ENCODE results near the gene CD300C.
"Not testable (repeated sequence)": the region's sequence is repeated elsewhere in the genome, so short reads cannot be mapped to it uniquely, and the experiment has no call there.

CD300C gene

DNA sequence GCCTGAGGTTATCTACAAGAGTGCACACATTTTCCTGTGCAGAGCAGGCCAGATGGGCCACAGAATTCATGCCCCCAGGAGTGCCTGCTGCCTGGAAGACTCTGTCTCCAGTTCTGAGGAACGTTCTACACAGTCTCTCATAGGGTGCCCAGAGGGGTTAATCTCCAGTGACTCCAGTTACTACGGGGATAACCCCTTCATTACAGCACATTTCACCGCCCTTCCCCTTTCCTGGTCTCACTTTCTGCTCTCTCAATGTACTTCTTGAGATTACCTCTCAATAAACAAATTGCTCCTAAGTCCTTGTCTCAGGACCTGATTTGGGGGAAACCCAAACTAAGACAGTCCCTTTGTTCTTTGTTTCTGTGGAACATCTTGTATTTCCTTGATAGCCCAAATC, 15.7 kb upstream of the CD300C start:
- no peak for DNase-seq

DNA sequence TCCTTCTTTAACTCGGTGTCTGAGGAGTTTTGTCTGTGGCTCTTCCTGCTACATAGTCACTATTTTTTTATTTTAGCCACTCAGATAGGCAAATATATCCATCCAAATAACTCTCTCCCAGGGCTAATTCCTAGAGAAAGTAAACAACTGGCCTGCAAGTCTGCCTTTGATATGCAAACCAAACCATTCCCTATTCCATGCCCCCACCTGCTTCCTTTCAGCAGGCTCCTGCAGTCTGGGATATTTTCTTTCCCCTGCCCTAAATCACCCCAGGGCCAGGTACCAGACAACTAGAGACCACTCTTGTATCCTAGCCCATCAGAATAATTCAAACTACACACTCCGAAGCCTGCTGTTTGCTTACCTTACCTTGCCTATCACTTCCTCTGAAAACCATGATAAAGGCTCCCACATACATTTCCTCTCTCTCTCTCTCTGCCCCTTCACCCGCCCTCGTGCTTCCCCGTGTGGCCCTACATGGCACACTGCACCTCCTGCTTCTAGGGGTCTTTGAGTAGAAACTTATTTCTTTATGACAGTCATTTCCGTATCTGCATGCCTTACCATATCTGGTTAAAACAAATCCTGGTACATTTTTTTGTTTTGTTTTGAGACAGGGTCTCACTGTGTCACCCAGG, 13.1 kb upstream of the CD300C start:
- no peak for DNase-seq

DNA sequence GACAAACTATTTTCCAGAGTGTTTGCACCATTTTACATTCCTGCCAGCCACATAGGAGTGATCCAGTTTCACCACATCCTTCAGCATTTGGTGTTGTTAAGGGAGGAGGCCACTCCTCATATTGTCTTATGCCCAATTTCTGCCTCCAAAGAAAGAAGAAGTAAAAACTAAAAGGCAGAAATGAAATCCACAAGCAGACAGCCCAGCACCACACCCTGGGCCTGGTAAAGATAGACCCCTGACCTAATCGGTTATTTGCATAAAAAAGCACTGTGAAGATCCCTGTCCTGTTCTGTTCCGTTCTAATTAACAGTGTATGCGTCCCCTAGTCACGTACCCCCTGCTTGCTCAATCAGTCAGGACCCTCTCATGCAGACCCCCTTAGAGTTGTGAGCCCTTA, 12.5 kb upstream of the CD300C start:
- not testable (repeated sequence) for DNase-seq

DNA sequence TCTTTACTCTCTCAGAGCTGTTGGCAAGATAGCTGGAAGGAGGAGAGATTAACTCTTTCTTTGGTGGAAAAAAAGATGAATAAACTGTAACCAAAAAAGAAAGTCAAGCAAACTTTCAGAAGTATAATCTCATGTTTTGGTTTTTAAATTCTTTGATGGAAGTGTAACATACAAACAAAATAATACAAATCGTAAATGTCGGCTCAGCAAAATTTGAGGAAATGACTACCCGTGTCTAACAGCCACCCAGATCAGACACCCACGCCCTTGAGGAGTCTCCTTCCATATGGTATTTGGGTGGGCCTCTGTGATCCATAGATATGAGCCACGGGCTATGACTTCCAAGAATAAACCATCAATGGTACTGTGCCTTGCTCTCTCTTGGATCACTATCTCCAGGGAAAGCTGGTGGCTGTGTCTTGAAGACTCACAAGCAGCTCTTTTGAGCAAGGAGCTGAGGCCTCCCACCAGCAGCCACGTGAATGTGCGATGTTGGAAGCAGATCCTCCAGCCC, 9.6 kb upstream of the CD300C start:
- no peak for DNase-seq

DNA sequence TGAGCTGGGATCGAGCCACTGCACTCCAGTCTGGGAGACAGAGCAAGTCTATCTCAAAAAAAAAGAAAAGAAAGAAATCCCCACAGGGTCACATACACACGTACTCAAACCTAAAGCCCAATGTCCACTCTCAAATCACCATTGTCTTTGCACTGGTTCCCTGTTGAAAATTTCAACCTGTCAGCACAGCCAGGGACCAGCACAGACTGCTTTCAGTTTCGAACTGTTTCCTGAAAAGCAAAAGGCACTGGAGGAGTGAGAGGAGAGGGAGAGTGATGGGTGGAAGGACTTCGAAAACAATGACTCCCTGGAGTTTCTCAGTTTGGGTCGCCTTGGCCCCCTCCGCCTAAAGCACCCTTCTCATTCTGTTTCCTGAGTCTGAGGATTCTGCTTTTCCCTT, 9.0 kb upstream of the CD300C start:
- DNase-seq, result no peak

DNA sequence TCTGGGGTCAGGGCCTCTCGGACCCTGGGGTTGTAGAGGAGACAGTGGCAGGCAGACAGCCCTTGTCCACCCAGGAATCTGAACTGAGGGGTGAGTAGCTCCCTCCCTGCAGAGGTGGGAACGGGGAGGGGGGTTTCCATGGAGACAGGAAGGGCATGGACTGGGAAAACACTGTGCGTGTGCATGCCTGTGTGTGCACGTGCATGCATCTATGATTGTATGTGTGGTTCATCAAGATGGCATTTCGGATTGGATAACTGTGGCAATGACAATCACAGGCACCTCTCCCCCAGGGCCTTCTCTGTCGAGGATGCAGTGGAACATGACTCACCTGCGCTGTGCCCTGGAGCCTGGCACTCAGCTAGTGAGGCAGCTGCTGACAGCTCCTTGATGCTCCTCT, 6.1 kb upstream of the CD300C start:
- no peak for DNase-seq

DNA sequence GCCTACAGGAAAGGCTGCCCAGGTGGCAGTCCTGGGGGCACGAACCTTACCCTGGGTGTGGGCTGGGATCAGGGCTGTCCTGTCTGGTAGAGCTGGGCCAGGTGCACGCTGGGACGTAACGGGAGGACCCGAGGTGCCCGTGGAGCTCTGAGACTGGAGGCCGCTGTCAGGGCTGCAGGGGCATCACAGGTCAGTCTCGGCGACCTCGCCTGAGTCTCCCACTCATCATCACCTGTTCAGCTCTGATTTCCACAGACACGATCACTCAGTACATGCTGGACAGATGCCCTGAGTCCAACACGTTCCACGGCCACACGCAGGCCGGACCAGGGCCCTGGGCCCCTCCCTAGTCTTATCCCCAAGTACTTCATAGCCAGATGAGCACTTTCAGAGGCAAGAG, 4.7 kb upstream of the CD300C start:
- no peak for DNase-seq

DNA sequence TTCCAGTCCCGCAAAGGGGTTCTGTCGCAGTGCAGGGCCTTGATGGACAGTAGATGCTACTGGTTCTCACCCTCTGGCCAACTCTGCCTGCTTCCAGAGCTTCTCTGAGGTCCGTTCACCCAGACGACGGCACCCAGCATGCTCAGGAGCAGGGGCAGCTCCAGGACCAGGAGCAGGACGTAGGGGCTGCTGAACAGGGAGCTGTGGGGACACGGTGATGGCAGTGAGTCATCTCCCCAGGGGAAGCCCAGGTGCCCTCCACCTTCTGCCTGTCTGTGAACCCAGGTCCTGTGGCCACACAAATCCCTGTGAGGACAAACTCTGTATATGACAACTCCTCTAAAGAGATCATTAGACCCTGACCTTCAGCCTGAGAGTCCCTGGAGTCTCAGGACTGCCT, 3.4 kb upstream of the CD300C start:
- no peak for DNase-seq

DNA sequence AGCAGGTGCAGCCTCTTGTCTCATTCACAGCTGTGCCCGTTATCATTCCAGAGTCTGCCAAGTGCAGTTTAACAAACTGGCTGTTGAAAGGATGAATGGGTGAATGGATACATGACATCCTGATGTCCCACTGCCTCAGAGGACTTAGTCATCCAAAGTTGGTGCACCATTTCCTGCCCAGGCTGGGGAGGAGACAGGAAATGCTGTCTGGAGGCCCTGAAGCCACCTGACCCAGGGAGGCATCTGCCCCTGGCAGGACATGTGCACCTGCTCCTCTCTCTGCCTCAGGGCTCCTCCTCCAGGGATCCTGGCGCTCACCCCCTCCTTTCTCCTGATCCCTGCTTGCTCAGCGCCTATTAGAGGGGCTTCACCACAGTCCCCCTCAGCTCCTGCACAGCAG, 1.8 kb upstream of the CD300C start:
- peak; percentile 47 for DNase-seq

DNA sequence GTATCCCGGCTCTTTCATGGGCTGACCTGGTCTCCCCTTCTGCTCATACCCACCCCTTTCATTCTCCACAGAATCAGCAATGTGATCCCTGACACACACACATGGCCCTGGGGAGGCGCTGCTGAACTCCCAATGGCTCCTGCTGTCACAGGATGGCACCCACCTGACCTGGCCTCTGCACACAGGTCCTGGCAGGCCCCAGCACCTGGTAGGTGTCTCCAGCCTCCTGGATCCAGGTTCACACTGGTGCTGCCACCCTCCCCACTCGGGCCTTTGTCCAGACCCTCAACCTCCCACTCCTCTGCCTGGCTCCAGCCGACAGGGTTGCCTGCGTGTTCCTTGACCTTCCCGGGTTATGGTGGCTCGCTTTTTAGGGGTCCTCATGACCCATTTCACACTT, 1.3 kb upstream of the CD300C start:
- no peak for DNase-seq

DNA sequence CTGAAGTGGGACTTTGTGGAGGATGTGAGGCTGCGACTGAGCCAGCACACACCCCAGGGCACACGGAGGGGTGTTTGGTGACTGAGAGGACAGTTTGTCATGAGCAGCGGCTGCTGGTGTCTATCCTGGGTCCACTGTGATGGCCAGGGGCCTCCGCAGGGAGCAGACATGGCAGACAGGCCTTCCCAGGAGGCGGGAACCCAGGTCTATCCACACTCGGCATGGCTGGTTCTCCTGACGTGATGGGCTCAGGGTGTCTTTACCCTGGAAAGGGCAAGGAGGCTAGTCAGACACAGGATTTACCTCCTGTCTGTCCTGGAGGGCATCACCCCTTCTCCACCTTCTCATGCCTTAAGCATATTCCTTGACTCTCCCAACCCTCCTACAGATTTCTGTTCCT, 671 bp upstream of the CD300C start:
- DNase-seq, result no peak

DNA sequence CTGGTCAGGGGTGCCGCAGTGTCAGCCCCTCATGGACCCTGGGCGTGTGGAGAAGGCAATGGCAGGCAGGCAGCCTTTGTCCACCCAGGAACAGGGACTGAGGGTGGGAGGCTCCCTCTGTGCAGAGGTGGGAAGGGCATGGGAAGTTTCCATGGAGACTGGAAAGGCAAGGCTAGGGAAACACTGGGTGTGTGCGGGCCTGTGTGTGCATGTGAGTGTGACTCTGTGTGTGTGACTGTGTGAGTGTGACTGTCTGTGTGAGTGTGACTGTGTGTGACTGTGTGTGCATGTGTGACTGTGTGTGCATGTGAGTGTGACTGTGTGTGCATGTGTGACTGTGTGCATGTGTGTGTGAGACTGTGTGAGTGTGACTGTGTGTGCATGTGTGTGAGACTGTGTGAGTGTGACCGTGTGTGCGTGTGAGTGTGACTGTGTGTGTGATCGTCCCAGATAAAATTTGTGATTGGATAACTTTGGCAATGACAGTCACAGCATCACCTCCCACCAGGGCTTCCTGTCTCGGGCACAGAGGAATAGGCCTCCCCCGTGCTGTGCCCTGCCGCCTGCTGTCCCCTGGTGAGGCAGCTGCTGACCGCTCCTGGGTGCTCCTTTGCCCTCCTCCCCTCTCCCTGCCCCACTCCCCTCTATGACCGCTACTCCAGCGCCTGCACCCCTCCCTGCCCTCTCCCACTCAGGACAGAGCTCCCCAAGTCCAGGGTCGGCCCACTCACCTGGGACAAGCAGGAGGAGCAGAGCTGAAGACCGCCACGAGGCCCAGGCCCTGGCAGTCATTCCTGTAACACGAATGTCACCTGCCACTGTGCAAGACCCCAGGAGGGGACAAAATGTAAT, 698 bp downstream of the CD300C start:
- DNase-seq, result no peak

DNA sequence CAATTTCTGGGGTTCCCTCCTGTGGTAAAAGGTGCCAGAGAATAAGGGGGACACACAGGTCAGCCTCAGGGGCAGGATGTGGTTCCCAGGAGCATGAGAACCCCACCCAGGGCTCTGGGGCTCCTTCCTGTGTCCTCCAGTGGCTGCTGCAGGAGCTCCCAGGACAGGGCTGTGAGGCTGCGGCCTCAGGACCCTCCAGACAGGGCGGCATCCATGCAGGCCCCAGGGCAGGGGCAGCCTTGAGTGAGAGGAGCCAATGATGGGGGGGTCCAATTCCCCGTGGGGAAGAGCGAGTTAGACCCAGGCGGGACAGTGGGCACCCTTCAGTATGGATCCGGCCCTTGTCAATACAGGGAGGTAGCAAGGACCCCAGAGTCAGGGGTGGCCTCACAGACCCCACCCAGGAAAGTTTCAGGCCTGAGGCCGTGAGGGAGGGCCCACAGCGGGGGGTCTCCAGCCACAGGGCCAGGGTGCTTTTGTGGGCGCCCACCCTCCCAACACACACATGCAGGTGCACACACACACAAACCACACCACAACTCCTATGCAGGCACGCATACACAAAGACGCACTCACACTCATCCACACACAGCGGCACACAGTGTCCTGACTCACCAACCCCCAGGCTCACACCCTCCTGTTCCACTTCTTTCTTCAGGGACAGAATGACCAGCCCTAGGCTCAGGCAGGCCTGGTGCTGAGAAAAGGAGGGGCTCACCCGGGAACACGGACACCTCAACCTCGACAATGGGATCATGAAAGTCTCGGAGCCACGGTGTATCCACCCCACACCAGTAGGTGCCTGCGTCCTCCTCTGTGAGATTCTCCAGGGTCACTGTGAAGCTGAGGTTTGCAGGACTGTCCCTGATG, 1.8 kb downstream of the CD300C start:
- no peak for DNase-seq

DNA sequence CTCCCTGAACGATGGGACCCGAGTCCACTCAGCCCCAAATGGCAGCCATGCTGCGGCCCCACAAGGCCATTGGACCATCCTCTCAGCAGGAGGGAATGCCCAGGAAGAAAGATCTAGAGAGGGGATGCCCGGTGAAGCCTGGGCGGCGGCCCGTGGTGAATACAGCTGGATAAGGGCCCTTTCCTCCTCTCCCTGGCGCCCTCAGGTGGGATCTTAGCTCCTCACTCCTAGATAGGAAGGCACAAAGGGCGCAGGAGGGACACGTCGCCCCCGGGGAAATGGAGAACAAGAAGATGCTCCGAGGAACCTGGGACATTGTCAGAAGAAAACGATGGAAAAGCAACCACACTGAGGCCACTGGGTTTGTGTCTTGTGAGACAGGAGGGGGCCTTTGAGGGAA, 2.5 kb downstream of the CD300C start:
- no peak for DNase-seq

DNA sequence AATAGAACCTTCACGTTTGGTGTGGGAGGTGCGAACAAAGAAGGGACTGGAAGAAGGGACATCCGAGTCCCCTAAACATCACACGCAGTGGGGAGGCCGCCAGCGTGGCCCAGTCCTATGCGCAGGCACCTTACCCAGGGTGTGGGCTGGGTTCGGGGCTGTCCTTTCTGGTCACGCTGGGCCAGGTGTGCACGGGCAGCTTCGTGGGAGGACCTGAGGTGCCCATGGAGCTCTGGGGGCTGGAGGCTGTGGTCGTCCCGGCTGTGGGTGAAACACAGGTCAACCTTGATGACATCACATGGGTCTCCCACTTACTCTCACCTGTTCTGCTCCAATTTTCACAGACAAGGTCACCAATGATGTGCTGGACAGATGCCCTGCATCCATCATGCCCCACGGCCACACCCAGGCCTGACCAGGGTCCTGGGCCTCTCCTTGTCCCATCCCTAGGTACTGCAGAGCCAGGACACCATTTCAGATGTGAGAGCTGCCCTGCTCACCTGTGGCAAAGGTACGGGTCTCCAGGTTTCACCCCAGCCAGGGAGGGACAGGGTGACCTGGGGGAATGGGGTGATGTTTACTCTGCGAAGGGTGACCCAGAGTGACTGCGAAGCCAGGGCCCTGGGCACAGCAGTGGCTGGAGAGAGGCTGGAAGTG, 3.1 kb downstream of the CD300C start:
- no peak for DNase-seq

DNA sequence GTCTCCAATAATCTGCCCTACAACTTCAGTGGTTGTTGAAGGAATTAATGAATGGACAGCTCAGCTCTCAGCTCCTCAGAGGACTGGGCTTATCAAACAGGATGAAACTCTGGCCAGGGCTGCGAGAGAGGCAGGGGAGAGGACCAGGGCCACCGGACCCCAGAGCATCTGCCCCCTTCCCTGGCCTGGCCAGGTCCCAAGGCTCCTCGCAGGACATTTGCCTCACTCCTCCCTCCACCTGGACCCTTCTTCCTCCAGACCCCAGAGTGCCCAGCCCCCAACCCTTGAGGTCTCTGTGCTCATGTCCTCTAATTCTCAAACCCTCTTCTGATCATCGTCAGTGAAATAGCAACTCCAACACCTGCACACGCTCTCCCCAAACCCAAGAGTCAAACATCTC, 3.7 kb downstream of the CD300C start:
- no peak for DNase-seq

DNA sequence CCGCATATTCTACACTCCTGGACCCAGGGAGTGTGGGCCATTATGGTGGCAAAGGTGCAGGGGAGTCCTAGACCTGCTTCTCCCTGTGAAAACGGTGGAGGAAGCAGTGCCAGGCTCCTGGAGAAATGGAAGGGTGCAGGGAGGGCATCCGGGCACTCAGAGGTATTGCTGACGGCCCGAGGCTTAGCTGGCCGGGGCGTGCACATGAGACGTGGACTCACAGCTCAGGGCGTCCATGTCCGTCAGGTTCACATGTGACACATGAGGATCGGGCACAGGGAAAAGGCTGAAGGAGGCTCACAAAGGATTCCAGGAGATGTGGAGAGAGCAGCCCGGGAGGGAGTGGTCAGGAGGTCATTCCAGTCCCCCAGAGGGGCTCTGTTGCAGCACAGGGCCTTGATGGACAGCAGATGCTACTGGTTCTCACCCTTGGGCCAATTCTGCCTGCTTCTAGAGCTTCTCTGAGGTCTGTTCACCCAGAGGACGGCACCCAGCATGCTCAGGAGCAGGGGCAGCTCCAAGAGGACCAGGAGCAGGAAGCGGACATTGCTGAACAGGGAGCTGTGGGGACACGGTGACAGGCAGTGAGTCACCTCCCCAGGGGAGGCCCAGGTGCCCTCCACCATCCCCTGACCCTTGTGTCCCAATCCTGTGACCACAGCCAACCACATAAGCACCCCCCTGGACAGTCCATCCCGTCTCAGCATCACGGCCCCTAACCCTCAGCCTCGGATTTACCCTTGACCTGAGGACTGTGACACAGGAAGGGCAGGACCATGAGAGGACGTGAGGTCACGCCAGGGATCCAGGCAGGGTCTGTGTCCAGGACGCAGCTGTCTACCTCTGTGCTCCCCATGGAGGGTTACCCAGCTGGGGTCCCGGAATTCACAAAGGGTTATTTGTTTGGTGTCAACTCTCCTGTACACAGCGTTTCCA, 4.5 kb downstream of the CD300C start:
- no peak for DNase-seq

DNA sequence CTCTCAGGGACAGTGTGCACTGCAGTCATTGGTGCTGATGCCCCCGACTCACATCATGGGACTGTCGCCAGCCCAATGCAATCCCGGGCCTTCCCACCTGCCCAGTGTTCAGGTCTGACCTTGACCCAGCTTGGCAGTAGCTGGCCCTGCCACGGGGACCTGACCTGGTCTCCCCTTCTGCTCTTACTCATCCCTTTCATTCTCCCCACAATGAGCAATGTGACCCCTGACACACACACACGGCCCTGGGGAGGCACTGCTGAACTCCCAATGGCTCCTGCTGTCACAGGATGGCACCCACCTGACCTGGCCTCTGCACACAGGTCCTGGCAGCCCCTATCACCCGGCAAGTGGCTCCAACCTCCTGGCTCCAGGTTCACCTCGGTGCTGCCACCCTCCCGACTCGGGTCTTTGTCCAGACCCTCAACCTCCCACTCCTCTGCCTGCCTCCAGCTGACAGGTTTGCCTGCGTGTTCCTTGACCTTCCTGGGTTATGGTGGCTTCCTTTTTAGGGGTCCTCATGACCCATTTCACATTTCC, 6.6 kb downstream of the CD300C start:
- no peak for DNase-seq

DNA sequence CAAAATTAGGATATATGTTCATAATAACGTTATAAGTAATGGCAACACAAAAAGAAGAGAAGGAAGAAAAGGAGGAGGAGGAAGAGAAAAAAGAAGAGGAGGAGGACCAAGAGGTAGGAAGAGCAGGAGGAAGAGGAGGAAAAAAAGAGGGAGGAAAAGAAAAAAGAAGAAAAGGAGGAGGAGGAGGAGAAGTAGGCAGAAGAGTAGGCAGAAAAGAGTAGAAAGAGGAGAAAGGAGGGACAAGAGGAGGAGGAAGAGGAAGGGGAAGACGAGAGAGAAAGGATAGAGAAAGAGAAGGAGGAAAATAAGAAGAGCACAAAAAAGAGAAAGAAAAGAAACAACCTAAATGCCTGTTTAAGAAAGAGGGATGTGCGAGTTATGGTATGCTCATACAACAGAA, 9.0 kb downstream of the CD300C start:
- no peak for DNase-seq

DNA sequence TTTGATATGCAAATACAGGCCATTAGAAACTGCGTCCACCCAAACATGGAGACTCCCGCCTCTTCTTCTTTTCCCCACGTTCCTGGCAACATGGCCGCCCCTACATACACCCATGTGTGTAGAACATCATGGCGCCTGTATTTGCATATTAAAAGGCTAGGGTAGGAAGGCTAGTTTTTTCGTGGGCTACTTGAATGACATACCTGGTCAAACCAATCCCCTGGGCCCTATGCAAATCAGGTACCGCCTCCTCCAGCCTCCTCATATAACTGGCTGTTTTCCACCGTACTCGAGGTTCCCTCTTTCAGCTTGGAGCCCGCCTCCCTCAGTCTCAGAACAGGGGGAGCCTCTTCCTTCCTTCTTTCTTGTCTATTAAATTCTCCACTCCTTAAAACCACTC, 13.8 kb downstream of the CD300C start:
- DNase-seq, result no peak

DNA sequence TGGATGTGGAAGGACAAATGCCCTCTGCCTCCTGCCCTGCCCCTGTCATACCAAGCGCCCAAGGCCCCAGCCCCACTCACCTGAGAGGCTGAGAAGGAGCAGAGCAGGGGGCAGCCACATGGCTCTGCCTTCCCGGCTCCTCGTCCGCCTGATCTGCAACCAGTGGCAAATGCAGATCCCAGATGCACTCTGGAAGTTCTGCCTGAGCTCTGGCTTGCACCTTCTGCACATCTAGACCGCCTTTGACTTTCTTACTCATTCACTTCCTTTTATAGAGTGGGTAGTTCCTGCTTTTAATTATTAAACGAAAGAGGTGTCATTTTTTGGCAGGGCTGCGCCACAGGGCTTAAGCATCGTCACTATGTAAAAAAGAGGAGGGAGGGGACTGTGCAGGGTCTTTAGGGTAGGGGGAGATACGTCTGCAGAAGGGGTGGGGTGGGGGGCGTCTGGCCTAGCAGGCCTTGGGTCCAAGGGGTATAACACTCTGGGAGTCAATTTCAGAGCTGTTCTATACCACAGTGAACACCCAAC, 14.6 kb downstream of the CD300C start, which contains the start of gene CD300LB:
Gene CD300LB (minus strand): TSS at position 245 of the 531 bp plus-strand sequence. CDS start 125 bp downstream, at position 120.
- no peak for DNase-seq

All from SHP77 treated with DMSO at 0.1 percent for 48 hours (cell line).